SK-N-SH (cell line): ENCODE measurements around the gene CTSH.

Experiments used
- CTCF ChIP-seq: fragments of 200-600 bp; sonication (generic); IDR thresholded peaks from 2 replicates; pipeline ENCODE4 v1.6.1; 2017; ENCODE audit warnings: antibody characterized with exemption, mild to moderate bottlenecking, moderate library complexity
- MAX ChIP-seq: IDR thresholded peaks from 2 replicates; pipeline ENCODE4 v1.4.0; 2012; ENCODE audit warnings: low read depth
- REST ChIP-seq: IDR thresholded peaks from 2 replicates; pipeline ENCODE4 v1.6.1; 2012; ENCODE audit warnings: mild to moderate bottlenecking, low read depth, low read length, moderate library complexity
- RFX5 ChIP-seq: IDR thresholded peaks from 2 replicates; pipeline ENCODE4 v1.6.1; 2012; ENCODE audit warnings: mild to moderate bottlenecking, improper control_type of control experiment, low read length
- SIN3A ChIP-seq: IDR thresholded peaks from 2 replicates; pipeline ENCODE4 v1.6.1; 2012; ENCODE audit warnings: low read depth, mild to moderate bottlenecking, low read length, moderate library complexity, borderline replicate concordance
- TEAD4 ChIP-seq: IDR thresholded peaks from 2 replicates; pipeline ENCODE4 v1.4.0; 2012; ENCODE audit warnings: mild to moderate bottlenecking, borderline replicate concordance; ENCODE audit not compliant: insufficient read depth

GRCh38 chr15:78915341-78916087, 29.3 kb downstream of the CTSH start:
- TF ChIP-seq CTCF (no peak), REST (no peak), RFX5 (no peak), TEAD4 (no peak), SIN3A (no peak), MAX (no peak)
